HCT116 (cell line): ENCODE measurements around the gene SOST.

Experiments used
- CEBPB ChIP-seq: IDR thresholded peaks from 2 replicates; pipeline ENCODE4 v1.6.1; 2012; ENCODE audit warnings: low read depth
- CTCF ChIP-seq, 3 experiments: fragments of 200-600 bp in 1 of 3; sonication (generic) in 1 of 3; IDR thresholded peaks in 2 of 3; conservative IDR thresholded peaks in 1 of 3; 2 replicates each; pipeline ENCODE4 v1.5.1; 2012 to 2017; ENCODE audit warnings: low read depth in 2 of 3, low read length in 2 of 3, antibody characterized with exemption in 1 of 3, borderline replicate concordance in 1 of 3, control low read depth in 1 of 3, mild to moderate bottlenecking in 1 of 3, mixed read lengths in 1 of 3, mixed run types in 1 of 3, moderate library complexity in 1 of 3; ENCODE audit not compliant: insufficient read depth in 1 of 3
- EZH2 ChIP-seq: fragments of 200-600 bp; sonication (generic); IDR thresholded peaks from 2 replicates; pipeline ENCODE4 v1.6.1; 2017; ENCODE audit warnings: antibody characterized with exemption, mixed run types
- MAX ChIP-seq: IDR thresholded peaks from 2 replicates; pipeline ENCODE4 v1.6.1; 2012
- POLR2A ChIP-seq: IDR thresholded peaks from 2 replicates; pipeline ENCODE4 v1.7.0; 2011; ENCODE audit warnings: borderline replicate concordance; ENCODE audit not compliant: insufficient read depth, insufficient read length; ENCODE audit errors: extremely low read depth
- POLR2AphosphoS5 ChIP-seq: IDR thresholded peaks from 2 replicates; pipeline ENCODE4 v1.6.1; 2011; ENCODE audit warnings: mild to moderate bottlenecking, low read depth, low read length, moderate library complexity
- REST ChIP-seq: IDR thresholded peaks from 2 replicates; pipeline ENCODE4 v1.6.1; 2012; ENCODE audit warnings: low read depth
- SIN3A ChIP-seq: IDR thresholded peaks from 2 replicates; pipeline ENCODE4 v1.6.1; 2012; ENCODE audit warnings: low read depth
- SP1 ChIP-seq: IDR thresholded peaks from 2 replicates; pipeline ENCODE4 v1.6.1; 2012; ENCODE audit warnings: low read depth
- SRF ChIP-seq: IDR thresholded peaks from 2 replicates; pipeline ENCODE4 v1.6.1; 2012; ENCODE audit warnings: low read depth
- YY1 ChIP-seq: IDR thresholded peaks from 2 replicates; pipeline ENCODE4 v1.6.1; 2011; ENCODE audit warnings: low read length, low read depth, moderate library complexity, mild to moderate bottlenecking; ENCODE audit not compliant: insufficient replicate concordance; ENCODE audit errors: extremely low read depth
- ZBTB33 ChIP-seq: IDR thresholded peaks from 2 replicates; pipeline ENCODE4 v1.6.1; 2011; ENCODE audit warnings: mild to moderate bottlenecking, low read length, moderate library complexity; ENCODE audit not compliant: insufficient replicate concordance; ENCODE audit errors: extremely low read depth
- ZFX ChIP-seq: fragments of 450-650 bp; IDR thresholded peaks from 2 replicates; pipeline ENCODE4 v1.6.1; 2017
- TF ChIP-seq, protein P1 (sequence below): IDR thresholded peaks from 2 replicates; pipeline ENCODE4 v1.6.1; 2012

DNA sequence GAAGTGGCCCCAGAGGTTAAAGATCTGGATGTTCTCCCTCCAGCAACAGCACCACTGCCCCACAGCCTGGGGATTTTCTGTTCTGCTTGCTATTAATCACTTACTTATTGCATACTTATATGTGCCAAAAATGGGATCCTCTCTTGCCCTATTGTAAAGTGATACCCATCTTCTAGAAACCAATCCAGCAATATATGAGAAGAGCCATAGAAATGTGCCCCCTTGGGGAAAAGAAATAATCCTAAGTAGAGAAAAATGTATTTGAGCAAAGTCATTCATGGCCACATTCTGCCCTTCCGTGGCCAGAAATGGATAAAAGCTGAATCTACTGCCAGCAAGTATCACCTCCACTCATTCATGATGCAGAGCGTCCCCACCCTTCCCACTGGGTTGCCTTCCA lies 20.9 kb downstream of the SOST start:
- TF ChIP-seq CTCF (IDR thresholded peaks at IDR 0.05 in 2 of 3, conservative IDR thresholded peaks at IDR 0.05 in 1 of 3; ENCODE audit: borderline replicate concordance in 1 of 3, insufficient read depth in 1 of 3, low read depth in 2 of 3, low read length in 2 of 3) = no peak
- TF ChIP-seq SRF = no peak
- TF ChIP-seq EZH2 = no peak
- TF ChIP-seq SP1 = no peak
- TF ChIP-seq POLR2A = no peak
- TF ChIP-seq POLR2AphosphoS5 = no peak
- no peak for TF ChIP-seq YY1
- TF ChIP-seq, protein P1, sequence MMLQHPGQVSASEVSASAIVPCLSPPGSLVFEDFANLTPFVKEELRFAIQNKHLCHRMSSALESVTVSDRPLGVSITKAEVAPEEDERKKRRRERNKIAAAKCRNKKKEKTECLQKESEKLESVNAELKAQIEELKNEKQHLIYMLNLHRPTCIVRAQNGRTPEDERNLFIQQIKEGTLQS = no peak
- TF ChIP-seq ZBTB33 = no peak
- no peak for TF ChIP-seq CEBPB
- TF ChIP-seq SIN3A = no peak
- TF ChIP-seq REST = no peak
- no peak for TF ChIP-seq ZFX
- TF ChIP-seq MAX = no peak
